ENCODE measurements around the gene LAG3. TPM values are rescaled to one million over a fixed set of nuclear protein-coding genes. Genes with fewer than 3 reads are reported as not detected.

Gene LAG3
- total and polyA plus RNA-seq, 2 donors from 2014 or later = 1.3 TPM; not detected in 1

GRCh38 chr12:6817098-6817497, 44.8 kb downstream of the LAG3 start:
- DNase-seq = peak in 1 of 5 donors; percentile 53
- Histone ChIP-seq H3K36me3 (ENCODE audit: control insufficient read depth in 2 of 3, insufficient read depth in 3 of 3, low read length in 3 of 3) (peaks cover 0 to 3% (median 0%) of the 10 kb centered on the region in 3 donors), H3K4me1 (ENCODE audit: control insufficient read depth in 2 of 3, insufficient read depth in 2 of 3, low read depth in 1 of 3, low read length in 3 of 3) (peaks cover 0 to 8% (median 8%) of the 10 kb centered on the region in 3 donors), H3K9me3 (ENCODE audit: control insufficient read depth in 2 of 3, insufficient read depth in 1 of 3, low read length in 3 of 3) (peaks cover 0 to 2% (median 0%) of the 10 kb centered on the region in 3 donors), H3K4me3 (ENCODE audit: low read length in 3 of 3) (no peak overlapping the region), H3K27me3 (ENCODE audit: control insufficient read depth, insufficient read depth, low read length) (no peaks in the 10 kb centered on the region), H3K9ac (ENCODE audit: low read length in 3 of 3) (no peak overlapping the region), H3K27ac (ENCODE audit: low read depth in 2 of 2, low read length in 2 of 2) (no peak overlapping the region)
- no peak for FAIRE-seq
- intact Hi-C loops (cut with DNase I) = no loop called here
- TF ChIP-seq CTCF (IDR thresholded peaks at IDR 0.05; ENCODE audit: borderline replicate concordance, extremely low read depth, insufficient read depth) = no peak

- TF ChIP-seq CTCF (IDR thresholded peaks at IDR 0.05; ENCODE audit: borderline replicate concordance, extremely low read depth, insufficient read depth) = no peak
- intact Hi-C loops (cut with DNase I) = no loop called here
- H3K36me3 ChIP-seq (ENCODE audit: control insufficient read depth in 2 of 3, insufficient read depth in 3 of 3, low read length in 3 of 3) = peaks cover 0 to 3% (median 0%) of the 10 kb centered on the region in 3 donors
- peak overlapping the region in 1 of 3 donors; percentile 13 for H3K4me3 ChIP-seq (ENCODE audit: low read length in 3 of 3)
- FAIRE-seq (no peak), DNase-seq (no peak)
- peak overlapping the region in 1 of 3 donors; percentile 4 for H3K9ac ChIP-seq (ENCODE audit: low read length in 3 of 3)
- peaks cover 0 to 2% (median 0%) of the 10 kb centered on the region in 3 donors for H3K9me3 ChIP-seq (ENCODE audit: control insufficient read depth in 2 of 3, insufficient read depth in 1 of 3, low read length in 3 of 3)
- H3K27me3 ChIP-seq (ENCODE audit: control insufficient read depth, insufficient read depth, low read length) = no peaks in the 10 kb centered on the region
- peaks cover 0 to 12% (median 8%) of the 10 kb centered on the region in 3 donors for H3K4me1 ChIP-seq (ENCODE audit: control insufficient read depth in 2 of 3, insufficient read depth in 2 of 3, low read depth in 1 of 3, low read length in 3 of 3)
- no peak overlapping the region for H3K27ac ChIP-seq (ENCODE audit: low read depth in 2 of 2, low read length in 2 of 2)
Measured at GRCh38 chr12:6817662-6818157, 45.4 kb downstream of the LAG3 start.

- H3K9ac ChIP-seq (ENCODE audit: low read length in 3 of 3) = no peak overlapping the region
- intact Hi-C loops (cut with DNase I) = no loop called here
- FAIRE-seq = no peak
Measured at GRCh38 chr12:6818222-6818621, 45.9 kb downstream of the LAG3 start.

More at GRCh38 chr12:6818222-6818621, 45.9 kb downstream of the LAG3 start:
- Histone ChIP-seq H3K4me3 (ENCODE audit: low read length in 3 of 3) (no peak overlapping the region), H3K9me3 (ENCODE audit: control insufficient read depth in 2 of 3, insufficient read depth in 1 of 3, low read length in 3 of 3) (peaks cover 0 to 2% (median 0%) of the 10 kb centered on the region in 3 donors), H3K27me3 (ENCODE audit: control insufficient read depth, insufficient read depth, low read length) (no peaks in the 10 kb centered on the region), H3K36me3 (ENCODE audit: control insufficient read depth in 2 of 3, insufficient read depth in 3 of 3, low read length in 3 of 3) (peaks cover 0 to 3% (median 0%) of the 10 kb centered on the region in 3 donors), H3K4me1 (ENCODE audit: control insufficient read depth in 2 of 3, insufficient read depth in 2 of 3, low read depth in 1 of 3, low read length in 3 of 3) (peaks cover 0 to 12% (median 8%) of the 10 kb centered on the region in 3 donors), H3K27ac (ENCODE audit: low read depth in 2 of 2, low read length in 2 of 2) (no peak overlapping the region)
- peak in 4 of 5 donors; percentile 71 to 83 (median 75) for DNase-seq
- TF ChIP-seq CTCF (IDR thresholded peaks at IDR 0.05; ENCODE audit: borderline replicate concordance, extremely low read depth, insufficient read depth) = no peak
